Measurements from ENCODE around the gene ITGA3.

Gene ITGA3

DNA sequence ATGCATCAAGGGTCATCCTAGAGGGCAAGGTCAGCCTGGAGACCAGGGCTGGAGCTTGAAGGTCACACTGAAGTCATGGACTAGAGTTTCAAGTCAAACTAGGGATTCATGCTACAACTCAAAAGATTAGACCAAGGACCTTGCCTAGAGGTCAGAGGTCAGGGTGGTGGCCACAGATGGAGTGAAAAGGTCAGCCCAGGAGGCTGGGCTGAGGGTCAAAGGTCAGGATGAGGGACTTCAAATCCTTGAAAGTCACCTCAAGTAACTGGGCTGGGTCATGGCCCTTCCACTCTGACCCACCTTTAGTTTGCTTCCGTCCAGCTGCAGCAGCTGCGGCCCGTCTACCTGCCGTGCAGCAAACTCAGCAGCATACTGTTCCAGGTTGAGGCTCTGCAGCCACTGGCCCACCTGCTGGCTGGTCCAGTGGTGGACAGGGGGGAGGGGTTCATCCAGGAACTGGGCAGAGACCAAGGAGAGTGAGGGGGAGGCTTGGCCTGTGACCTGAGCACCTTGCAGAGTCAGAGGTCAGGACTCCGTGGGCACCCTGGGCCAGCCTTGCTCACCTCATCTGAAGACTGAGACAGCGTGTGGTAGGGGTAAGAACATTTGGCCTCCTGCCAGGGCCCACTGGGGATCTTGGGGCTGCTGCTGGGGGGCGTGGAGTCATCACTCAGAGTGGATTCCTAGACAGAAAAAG is 57.9 kb downstream of the ITGA3 start:
- no peak for DNase-seq
- H3K4me1 ChIP-seq (ENCODE audit: control insufficient read depth, insufficient read depth, low read length, poor library complexity, severe bottlenecking): peaks cover 11% of the 10 kb centered on the region
- H3K36me3 ChIP-seq (ENCODE audit: control insufficient read depth, insufficient read depth, low read length): peaks cover 10% of the 10 kb centered on the region
- H3K4me3 ChIP-seq (ENCODE audit: insufficient read depth, low read depth, low read length, poor library complexity, severe bottlenecking): no peak overlapping the region
- H3K9me3 ChIP-seq (ENCODE audit: control insufficient read depth, low read length): no peaks in the 10 kb centered on the region
- no peaks in the 10 kb centered on the region for H3K27me3 ChIP-seq (replicated peaks; ENCODE audit: control insufficient read depth, insufficient read depth, low read length, poor library complexity, severe bottlenecking)
- no peak overlapping the region for H3K27ac ChIP-seq (ENCODE audit: insufficient read depth, low read length, poor library complexity, severe bottlenecking)

- H3K4me3 ChIP-seq (ENCODE audit: insufficient read depth, low read depth, low read length, poor library complexity, severe bottlenecking): no peak overlapping the region
- H3K9me3 ChIP-seq (ENCODE audit: control insufficient read depth, low read length): no peaks in the 10 kb centered on the region
- no peaks in the 10 kb centered on the region for H3K27me3 ChIP-seq (replicated peaks; ENCODE audit: control insufficient read depth, insufficient read depth, low read length, poor library complexity, severe bottlenecking)
- peaks cover 4% of the 10 kb centered on the region for H3K36me3 ChIP-seq (ENCODE audit: control insufficient read depth, insufficient read depth, low read length)
- no peak for DNase-seq
- H3K4me1 ChIP-seq (ENCODE audit: control insufficient read depth, insufficient read depth, low read length, poor library complexity, severe bottlenecking): peaks cover 11% of the 10 kb centered on the region
- H3K27ac ChIP-seq (ENCODE audit: insufficient read depth, low read length, poor library complexity, severe bottlenecking): no peak overlapping the region
These were observed 58.5 kb downstream of the ITGA3 start for GRCh38 chr17:50114401-50114800.

DNA sequence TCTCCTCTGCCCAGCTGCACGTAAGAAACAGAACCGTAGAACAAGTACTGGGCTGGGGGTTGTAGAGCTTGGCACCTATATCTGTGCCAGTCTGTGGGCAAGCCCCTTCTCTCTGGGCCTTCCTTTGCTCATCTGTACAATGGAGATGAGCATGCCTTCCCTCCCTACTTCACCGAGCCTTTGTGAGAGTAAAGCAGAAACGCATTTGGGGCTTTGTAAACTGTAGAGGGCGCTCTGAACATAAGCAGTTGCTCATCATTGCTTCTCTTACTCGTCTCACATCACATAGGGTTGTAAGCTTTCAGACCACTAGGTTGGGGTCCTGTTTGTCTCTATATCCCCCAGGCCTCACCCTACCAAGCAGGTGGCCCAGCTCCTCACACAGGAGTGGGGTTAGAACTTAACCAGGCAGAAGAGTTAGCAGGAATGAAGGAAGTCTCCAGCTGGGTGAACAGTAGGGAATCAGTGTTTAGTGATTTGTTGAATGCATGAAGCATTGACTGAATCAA is 59.0 kb downstream of the ITGA3 start:
- H3K4me3 ChIP-seq (ENCODE audit: insufficient read depth, low read depth, low read length, poor library complexity, severe bottlenecking): no peak overlapping the region
- H3K27me3 ChIP-seq (replicated peaks; ENCODE audit: control insufficient read depth, insufficient read depth, low read length, poor library complexity, severe bottlenecking): no peaks in the 10 kb centered on the region
- no peak overlapping the region for H3K27ac ChIP-seq (ENCODE audit: insufficient read depth, low read length, poor library complexity, severe bottlenecking)
- H3K36me3 ChIP-seq (ENCODE audit: control insufficient read depth, insufficient read depth, low read length): no peaks in the 10 kb centered on the region
- peaks cover 11% of the 10 kb centered on the region for H3K4me1 ChIP-seq (ENCODE audit: control insufficient read depth, insufficient read depth, low read length, poor library complexity, severe bottlenecking)
- no peak for DNase-seq
- H3K9me3 ChIP-seq (ENCODE audit: control insufficient read depth, low read length): no peaks in the 10 kb centered on the region

DNA sequence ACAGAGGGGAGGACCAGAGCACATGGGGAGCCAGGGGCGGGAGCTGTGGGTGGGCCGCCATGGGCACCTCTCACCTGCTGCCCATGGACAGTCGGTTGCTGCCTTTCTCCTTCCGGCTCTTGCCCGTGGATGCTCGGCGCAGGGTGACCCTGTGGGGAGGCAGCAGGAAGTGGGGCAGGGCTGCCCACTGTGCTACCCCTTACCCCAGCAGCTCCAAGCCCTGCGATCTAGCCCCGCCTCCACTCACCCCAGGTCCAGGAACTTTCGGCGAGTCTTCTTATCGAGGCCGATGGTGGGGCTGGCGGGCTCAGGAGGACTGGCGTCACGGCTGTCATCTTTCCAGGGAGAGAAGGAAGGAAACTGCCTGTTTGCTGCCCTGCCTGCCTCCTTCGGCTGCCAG is 59.8 kb downstream of the ITGA3 start:
- DNase-seq: no peak
- peaks cover 11% of the 10 kb centered on the region for H3K4me1 ChIP-seq (ENCODE audit: control insufficient read depth, insufficient read depth, low read length, poor library complexity, severe bottlenecking)
- no peaks in the 10 kb centered on the region for H3K9me3 ChIP-seq (ENCODE audit: control insufficient read depth, low read length)
- no peak overlapping the region for H3K27ac ChIP-seq (ENCODE audit: insufficient read depth, low read length, poor library complexity, severe bottlenecking)
- no peaks in the 10 kb centered on the region for H3K36me3 ChIP-seq (ENCODE audit: control insufficient read depth, insufficient read depth, low read length)
- H3K4me3 ChIP-seq (ENCODE audit: insufficient read depth, low read depth, low read length, poor library complexity, severe bottlenecking): no peak overlapping the region
- no peaks in the 10 kb centered on the region for H3K27me3 ChIP-seq (replicated peaks; ENCODE audit: control insufficient read depth, insufficient read depth, low read length, poor library complexity, severe bottlenecking)

DNA sequence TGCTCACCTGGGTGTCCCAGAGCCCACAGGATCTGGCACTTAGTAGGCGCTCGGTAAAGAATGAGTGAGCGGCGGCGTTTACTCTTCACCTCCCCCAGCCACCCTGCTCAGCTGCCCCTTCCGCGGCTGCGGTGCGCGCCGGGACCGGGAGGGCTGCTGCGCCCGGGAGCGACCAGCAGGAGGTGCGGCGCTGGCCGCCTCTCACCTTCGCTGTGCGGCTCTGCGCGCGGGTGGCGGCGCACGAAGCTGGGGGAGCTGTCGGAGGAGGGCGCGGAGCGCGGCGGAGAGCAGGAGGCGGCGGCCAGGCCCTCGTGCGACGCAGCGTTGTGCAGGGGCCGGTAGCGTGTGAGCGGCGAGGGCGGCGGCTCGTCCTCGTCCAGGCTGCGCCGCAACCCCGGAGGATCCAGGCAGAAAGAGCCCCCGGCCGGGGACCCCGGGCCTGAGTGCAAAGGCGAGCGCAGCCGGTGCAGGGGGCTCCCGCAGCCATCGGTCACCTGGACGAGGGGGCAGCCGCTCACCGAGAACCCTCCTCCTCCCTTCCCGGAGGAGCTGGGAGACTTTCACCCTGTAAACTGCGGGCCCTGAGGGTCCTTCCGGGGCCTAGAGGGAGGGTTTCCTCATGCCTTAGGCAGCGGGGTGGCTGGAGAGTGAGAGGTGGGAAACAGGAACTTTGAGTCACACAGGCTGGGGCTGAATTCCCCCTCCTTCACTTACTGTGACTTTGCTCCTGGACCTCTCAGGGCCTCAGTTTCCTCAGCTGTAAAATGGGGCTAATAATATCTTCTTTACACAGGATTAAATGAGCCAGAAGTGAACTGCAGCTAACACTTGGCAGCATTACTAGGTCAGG is 61.5 kb downstream of the ITGA3 start:
- Histone ChIP-seq H3K4me1 (ENCODE audit: control insufficient read depth, insufficient read depth, low read length, poor library complexity, severe bottlenecking) (peaks cover 11% of the 10 kb centered on the region), H3K9me3 (ENCODE audit: control insufficient read depth, low read length) (no peaks in the 10 kb centered on the region), H3K36me3 (ENCODE audit: control insufficient read depth, insufficient read depth, low read length) (no peaks in the 10 kb centered on the region), H3K27me3 (replicated peaks; ENCODE audit: control insufficient read depth, insufficient read depth, low read length, poor library complexity, severe bottlenecking) (no peaks in the 10 kb centered on the region), H3K27ac (ENCODE audit: insufficient read depth, low read length, poor library complexity, severe bottlenecking) (no peak overlapping the region), H3K4me3 (ENCODE audit: insufficient read depth, low read depth, low read length, poor library complexity, severe bottlenecking) (peak overlapping the region; percentile 45)
- peak in 2 of 3 donors; percentile 31 to 39 for DNase-seq

DNA sequence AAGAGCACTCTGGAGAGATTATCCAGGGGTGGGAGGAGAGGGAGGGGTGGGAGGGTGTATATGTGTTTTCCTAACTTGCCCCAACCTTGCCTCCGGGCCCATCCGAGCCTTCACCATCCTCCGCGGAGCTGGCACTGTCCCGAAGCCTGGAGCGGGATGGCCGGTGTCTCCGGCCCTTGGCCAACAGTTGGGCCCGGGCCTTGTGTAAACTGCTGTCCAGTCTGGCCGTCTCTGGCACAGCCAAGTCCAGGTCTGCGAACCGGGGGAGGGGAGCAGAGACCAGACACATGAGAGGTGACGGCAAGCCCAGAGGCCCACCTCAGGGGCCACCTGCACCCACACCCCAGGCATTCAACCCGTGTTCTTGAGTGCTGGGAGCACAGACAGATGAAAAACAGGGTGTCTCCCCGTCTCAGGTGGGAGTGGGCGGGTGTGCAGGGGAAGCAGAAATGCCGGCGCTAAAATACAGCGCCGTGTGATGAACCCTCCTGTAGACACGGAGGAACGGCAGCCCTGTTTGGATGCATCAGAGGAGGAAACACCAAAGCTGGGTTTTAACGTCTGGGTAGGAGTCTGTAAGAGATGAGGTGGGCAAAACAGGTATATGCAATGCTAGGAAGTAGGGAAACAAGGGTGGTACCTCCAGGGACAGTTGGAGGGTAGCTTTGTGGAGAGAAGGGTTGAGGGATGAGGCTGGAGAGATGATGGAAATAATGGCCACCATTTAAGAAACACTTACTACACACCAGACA is 62.3 kb downstream of the ITGA3 start:
- DNase-seq: no peak
- H3K27me3 ChIP-seq (replicated peaks; ENCODE audit: control insufficient read depth, insufficient read depth, low read length, poor library complexity, severe bottlenecking): no peaks in the 10 kb centered on the region
- H3K4me1 ChIP-seq (ENCODE audit: control insufficient read depth, insufficient read depth, low read length, poor library complexity, severe bottlenecking): peaks cover 11% of the 10 kb centered on the region
- no peak overlapping the region for H3K27ac ChIP-seq (ENCODE audit: insufficient read depth, low read length, poor library complexity, severe bottlenecking)
- no peaks in the 10 kb centered on the region for H3K36me3 ChIP-seq (ENCODE audit: control insufficient read depth, insufficient read depth, low read length)
- H3K9me3 ChIP-seq (ENCODE audit: control insufficient read depth, low read length): no peaks in the 10 kb centered on the region
- no peak overlapping the region for H3K4me3 ChIP-seq (ENCODE audit: insufficient read depth, low read depth, low read length, poor library complexity, severe bottlenecking)

GRCh38 chr17:50118828-50119218 is 62.9 kb downstream of the ITGA3 start:
- Histone ChIP-seq H3K4me3 (ENCODE audit: insufficient read depth, low read depth, low read length, poor library complexity, severe bottlenecking) (no peak overlapping the region), H3K36me3 (ENCODE audit: control insufficient read depth, insufficient read depth, low read length) (no peaks in the 10 kb centered on the region), H3K9me3 (ENCODE audit: control insufficient read depth, low read length) (no peaks in the 10 kb centered on the region), H3K27me3 (replicated peaks; ENCODE audit: control insufficient read depth, insufficient read depth, low read length, poor library complexity, severe bottlenecking) (no peaks in the 10 kb centered on the region), H3K27ac (ENCODE audit: insufficient read depth, low read length, poor library complexity, severe bottlenecking) (no peak overlapping the region), H3K4me1 (ENCODE audit: control insufficient read depth, insufficient read depth, low read length, poor library complexity, severe bottlenecking) (peaks cover 11% of the 10 kb centered on the region)
- no peak for DNase-seq

- Histone ChIP-seq H3K27me3 (replicated peaks; ENCODE audit: control insufficient read depth, insufficient read depth, low read length, poor library complexity, severe bottlenecking) (no peaks in the 10 kb centered on the region), H3K4me1 (ENCODE audit: control insufficient read depth, insufficient read depth, low read length, poor library complexity, severe bottlenecking) (peaks cover 11% of the 10 kb centered on the region), H3K27ac (ENCODE audit: insufficient read depth, low read length, poor library complexity, severe bottlenecking) (no peak overlapping the region), H3K36me3 (ENCODE audit: control insufficient read depth, insufficient read depth, low read length) (no peaks in the 10 kb centered on the region), H3K9me3 (ENCODE audit: control insufficient read depth, low read length) (no peaks in the 10 kb centered on the region), H3K4me3 (ENCODE audit: insufficient read depth, low read depth, low read length, poor library complexity, severe bottlenecking) (no peak overlapping the region)
- no peak for DNase-seq
These were observed 64.8 kb downstream of the ITGA3 start for GRCh38 chr17:50120475-50121253.

DNA sequence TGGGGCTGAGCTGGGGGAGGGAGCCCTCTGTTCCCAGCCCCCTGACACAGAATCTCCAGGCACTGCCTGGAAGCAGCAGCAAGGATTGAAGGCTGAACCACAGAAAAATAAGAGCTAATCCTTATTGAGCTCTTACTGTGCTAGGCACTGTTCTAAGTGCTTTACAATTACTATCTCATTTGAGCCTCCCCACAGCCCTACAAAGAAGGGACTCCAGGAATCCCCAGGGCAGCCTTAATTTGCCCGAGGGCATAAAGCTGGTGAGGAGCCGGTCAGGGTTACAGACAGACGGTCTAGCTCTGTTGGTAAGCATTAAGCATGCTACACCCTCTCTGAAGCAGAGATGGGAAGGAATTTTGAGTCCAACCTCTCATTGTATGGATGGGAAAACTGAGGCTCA is 67.0 kb downstream of the ITGA3 start:
- no peak for DNase-seq
- Histone ChIP-seq H3K4me3 (ENCODE audit: insufficient read depth, low read depth, low read length, poor library complexity, severe bottlenecking) (no peak overlapping the region), H3K4me1 (ENCODE audit: control insufficient read depth, insufficient read depth, low read length, poor library complexity, severe bottlenecking) (no peaks in the 10 kb centered on the region), H3K9me3 (ENCODE audit: control insufficient read depth, low read length) (no peaks in the 10 kb centered on the region), H3K36me3 (ENCODE audit: control insufficient read depth, insufficient read depth, low read length) (no peaks in the 10 kb centered on the region), H3K27ac (ENCODE audit: insufficient read depth, low read length, poor library complexity, severe bottlenecking) (no peak overlapping the region), H3K27me3 (replicated peaks; ENCODE audit: control insufficient read depth, insufficient read depth, low read length, poor library complexity, severe bottlenecking) (no peaks in the 10 kb centered on the region)
